ENCODE results near the gene TEN1.

TEN1 gene

DNA sequence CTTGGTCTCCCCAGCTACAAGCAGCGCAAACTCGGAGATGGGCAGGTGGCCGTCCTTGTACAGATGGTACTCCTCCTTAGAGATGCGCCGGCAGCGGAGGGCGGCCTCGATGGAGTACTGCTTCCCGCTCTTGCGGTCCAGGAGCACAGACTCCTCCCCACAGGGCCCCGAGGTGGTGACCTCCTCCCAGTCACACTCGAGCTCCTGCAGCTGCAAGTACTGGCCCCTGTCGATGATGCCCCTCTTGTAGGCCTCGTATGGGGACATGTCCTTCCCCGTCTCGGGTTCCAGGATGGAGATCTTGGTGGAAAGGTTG, 28.8 kb downstream of the TEN1 start:
- DNase-seq: no peak

DNA sequence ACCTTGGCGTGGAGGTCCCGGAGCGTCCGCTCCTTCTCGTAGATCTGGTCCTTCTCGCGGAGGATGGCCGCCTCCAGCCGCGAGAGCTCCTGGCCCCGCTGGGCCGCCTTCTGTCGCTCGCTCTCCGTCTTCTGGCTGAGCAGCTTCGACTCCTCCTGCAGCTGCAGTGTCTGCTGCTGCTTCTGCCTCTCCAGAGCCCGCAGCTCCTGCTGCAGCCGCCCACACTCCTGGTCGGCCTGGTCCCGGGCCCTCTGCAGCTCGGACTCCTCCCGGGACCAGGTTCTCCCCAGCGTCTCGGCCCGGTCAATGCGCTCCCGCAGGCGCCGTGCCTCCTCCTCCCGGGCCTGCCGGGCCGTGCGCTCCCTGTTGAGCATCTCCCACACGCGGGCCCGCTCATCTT, 29.2 kb downstream of the TEN1 start:
- no peak for DNase-seq

DNA sequence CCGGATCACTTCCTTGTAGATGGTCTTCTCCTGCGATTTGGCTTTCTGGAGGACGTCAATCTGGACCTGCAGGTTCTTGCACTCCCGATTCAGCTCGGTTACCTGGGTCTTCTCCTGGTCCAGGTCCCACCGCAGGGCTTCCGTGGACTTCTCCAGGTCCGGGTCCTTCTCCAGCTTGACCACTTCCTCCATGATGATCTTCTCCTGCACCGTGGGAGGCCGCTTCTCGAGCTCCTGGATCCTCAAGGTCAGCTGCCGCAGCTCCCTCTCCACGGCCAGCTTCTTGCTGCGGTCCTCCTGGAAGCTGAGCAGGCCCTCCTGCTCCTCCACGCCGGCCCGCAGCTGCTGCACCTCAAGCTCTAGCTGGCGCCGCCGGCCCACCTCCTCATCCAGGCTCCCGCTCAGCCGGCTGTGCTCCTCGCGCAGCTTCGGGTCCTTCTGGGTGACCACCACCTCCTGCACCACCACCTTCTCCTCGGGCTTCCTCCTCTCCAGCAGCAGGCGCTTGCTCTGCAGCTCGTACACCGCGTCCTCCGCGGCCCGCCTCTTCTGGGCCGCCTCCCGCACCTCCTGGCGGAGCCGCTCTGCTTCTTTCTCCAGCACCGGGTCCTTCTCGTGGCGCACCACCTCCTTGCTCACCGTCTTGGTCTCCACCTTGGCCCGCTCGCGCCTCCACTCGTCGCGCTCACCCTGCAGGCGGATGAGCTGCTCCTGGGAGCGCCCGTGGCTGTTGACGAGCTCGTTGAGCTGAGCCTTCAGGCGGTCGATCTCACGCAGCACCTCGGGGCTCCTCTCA, 29.8 kb downstream of the TEN1 start:
- DNase-seq: no peak

DNA sequence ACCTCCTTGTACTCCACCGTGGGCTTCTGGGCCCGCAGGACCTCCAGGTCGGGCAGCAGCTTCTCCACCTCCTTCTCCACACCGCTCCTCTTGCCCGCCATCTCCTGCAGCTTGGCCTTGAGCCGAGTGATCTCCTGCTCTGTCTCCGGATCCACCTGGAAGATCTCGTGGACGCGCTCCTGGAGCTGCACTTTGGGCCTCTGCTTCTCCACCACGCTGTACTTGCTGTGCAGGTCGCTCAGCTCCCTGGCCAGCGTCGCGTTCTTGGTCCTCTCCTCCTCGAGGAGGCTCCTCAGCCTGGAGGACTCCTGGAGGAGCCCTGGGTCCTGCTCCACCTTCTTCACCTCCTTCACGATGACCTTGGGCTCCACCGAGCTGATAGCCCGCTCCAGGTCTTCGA, 30.4 kb downstream of the TEN1 start:
- DNase-seq: no peak

DNA sequence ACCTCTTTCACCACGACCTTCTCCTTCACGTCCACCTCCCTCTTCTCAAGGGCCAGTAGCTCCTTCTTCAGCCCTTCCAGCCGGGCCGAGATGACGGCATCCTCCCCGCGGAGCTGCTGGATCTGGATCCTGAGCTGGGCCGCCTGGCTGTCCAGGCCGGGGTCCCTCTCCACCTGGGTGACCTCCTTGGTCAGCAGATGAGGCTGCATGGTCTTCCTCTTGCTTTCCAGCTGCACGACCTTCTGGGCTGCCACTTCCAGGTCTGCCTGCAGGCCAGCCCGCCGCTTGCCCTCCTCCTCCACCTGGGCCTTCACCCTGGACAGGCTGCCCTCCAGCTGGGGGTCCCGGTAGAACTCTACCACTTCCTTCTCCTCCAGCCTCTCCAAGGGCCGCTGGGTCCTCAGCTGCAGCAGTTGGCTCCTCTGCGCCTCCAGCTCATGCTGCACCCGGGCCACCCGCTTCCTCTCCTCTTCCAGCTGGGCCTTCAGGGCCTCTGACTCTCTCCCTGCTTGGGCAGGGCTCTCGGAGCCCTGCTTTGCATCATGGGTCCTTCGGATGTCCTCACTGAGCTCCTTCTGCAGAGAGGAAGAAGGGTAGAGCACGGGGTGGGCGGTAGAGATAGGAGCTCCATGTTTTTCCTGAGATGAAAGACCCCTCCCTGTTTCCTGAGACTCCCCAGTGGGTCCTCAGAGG, 31.1 kb downstream of the TEN1 start:
- no peak for DNase-seq

DNA sequence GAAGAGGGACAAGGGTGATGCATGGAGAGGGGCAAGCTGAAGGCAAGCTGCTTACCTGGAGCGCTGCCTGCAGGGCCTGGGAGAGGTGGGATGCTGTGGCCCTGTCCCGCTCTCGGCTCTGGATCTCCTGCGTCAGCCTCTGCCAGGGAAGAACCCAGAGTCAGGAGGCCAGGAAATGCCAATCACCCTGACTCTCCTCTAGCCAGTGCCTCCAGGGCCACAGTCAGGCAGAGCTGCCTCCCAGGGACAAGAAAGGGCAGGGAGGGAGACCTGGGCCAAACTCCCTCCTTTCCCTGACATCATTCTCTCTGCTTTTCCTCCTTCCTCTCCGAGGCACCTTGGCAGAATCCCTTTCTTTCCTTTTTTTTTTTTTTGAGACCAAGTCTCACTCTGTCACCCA, 32.9 kb downstream of the TEN1 start:
- no peak for DNase-seq

DNA sequence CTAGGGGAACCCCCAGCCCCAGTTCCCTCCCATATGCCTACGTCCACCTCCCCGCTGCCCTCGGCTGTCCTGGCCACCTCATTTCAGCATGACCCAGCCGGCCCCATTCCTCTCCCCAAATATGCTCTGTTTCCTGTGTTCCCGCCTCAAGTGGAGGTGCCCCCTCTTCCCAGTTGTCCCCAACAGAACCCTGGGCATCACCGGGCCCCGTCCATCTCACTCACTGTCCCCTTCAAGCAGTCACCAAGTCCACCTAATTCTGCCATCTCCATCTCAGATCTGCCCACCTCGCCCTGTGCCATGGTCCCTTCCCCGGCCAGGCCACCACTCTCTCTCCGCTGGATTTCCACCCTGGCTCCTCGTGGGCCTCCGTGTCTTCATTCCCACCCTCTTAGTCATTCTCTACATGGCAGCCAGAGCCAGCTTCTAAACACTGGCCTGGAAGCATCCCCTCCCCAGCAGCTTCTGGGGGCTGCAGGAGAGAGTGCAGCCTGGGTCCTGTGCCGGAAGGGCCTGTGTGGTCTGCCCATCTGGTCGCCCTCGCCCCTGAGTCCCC, 34.4 kb downstream of the TEN1 start:
- no peak for DNase-seq

DNA sequence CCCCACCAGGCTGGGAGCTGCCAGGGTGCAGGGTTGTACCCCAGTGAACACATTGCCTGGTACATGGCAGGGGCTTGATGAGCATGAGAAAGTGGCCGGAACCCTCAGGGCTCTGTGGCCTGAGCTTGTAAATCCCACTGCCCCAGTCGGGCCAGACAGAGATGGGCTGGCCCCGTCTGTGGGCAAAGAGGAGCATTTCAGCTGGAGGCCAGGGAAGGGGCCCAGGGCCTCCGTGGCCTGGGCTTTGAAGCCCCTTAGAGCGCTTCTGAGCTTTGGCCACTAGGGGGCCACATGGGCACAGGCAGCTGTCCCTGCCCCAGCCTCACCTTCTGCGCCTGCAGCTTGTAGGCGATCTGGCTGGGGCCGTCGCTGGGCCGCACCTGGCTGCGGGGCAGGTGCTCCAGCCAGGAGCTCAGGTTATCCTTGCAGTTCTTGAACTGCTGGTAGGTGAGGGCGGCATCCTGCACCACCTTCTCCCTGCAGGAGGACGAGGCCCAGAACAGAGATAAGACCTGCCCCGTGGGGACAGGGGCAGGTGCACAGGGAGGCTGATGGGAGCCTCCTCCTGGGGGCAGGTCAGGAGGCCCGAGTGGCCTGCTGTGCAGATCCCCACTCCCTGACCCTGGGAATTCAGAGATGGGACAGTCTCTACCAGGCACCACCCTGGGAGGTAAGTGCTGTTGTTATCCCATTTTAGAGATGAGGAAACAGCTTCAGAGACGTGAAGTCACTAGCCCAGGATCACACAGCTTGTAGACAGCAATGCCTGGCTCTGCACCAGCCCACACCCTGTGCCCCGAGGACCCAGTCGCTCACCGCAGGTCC, 35.3 kb downstream of the TEN1 start:
- DNase-seq: peak; percentile 75

DNA sequence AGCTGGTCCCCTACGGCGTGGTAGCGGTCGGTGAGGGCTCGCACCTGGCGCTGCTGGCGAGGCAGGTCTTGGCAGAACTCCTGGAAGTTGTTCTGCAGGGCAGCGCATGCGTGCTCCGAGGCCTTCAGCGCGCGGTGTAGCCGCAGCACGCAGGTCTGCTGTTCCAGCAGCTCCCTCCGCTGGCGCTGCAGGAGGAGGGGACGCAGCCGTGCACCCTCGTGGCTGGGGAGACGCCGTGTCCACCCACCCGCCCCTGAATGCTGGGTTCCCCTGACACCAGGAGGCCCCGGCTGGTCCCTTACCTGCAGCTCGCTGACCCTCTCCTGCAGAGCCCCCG, 35.9 kb downstream of the TEN1 start:
- DNase-seq: no peak

DNA sequence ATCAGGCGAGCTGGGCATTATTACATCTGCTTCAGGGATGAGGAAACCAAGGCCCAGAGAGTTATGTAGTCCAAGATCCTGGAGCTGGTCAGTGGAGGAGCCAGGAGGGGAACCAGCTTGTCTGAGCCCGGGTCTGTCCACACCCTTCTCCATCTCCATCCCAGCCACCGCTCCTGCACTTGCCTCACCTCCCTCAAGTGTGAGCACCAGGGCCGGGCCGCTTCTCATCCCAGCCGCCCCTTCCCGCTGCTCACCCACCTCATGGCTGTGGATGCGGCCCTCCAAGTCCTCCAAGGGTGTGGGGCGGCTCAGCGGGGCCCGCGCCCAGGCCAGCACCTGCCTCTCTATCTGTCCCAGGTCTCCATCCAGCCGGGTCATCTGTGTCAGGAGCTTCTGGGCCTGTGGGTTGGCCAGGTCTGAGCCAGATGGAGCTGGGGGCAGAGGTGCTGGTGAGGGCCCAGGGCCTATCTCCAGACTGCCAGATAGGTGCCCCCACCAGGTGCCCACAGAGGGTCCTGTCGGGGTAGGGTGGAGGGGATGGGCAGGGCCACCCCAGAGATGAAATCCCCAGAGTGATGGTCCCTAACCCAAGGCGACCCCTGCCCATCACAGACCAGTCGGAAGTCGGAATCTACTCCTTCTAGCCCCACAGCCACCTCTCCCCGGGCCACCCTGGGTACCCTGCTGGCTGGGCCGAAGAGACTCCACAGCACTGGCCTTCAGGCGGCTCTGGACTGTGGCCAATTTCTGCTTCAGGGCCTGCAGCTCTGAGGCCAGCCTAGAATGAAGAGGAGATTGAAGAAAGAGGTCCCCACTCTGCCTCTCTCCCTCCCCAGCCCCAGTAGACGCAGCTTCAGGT, 38.7 kb downstream of the TEN1 start:
- DNase-seq: no peak

DNA sequence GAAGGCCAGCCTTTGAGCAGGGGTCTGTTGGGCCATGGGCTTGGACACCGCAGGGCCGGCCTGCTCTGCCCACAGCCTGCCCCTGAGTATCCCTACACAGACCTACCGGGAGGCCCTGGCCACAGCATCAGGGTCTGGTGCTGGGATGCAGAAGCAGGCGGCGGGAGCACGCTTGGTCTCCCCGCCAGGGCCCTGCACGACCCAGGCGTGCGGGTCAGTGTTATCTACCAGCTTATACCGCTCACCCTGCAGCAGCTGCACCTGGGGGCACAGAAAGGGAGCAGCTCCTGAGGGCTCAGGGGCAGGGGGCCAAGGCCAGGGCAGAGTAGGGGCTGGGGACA, 39.3 kb downstream of the TEN1 start:
- DNase-seq: no peak

DNA sequence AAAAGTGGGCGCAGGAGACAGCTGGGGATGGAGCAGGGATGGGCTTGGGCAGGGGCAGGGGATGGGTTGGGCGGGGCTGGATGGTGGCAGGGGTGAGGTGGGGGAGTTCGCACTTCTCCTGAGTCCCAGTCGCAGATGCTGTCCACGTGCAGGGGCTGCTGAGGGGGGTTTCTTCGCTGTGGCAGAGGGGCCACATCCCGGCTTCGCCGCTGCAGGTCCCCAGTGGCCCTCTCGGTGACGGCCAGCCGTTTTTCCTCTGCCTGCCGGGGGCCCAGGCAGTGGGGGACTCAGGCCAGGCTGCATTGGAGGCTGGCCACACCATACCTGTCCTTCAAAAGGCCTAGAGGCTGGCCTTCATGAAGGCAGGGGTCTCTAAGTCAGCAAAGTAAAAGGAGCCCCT, 39.8 kb downstream of the TEN1 start:
- DNase-seq: no peak

DNA sequence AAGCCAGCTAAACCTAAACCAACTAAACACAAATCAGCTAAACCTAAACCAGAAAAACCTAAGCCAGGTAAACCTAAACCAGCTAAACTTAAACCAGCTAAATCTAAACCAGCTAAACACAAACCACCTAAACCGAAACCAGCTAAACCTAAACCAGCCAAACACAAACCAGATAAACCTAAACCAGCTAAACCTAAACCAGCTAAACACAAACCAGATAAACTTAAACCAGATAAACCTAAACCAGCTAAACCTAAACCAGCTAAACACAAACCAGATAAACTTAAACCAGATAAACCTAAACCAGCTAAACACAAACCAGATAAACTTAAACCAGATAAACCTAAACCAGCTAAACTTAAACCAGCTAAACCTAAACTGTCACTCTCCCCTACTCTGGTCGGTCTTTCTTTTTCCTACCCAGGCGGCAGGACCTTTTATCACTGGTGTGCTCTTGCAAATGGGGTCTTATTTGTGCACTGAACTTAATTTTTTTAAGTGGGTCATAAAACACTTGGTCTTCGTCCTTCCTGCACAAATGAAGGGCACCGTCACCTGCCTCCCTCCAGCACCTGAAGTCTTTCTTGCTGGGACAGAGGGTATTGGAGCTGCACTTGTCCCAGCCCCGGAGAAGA, 40.9 kb downstream of the TEN1 start:
- no peak for DNase-seq

DNA sequence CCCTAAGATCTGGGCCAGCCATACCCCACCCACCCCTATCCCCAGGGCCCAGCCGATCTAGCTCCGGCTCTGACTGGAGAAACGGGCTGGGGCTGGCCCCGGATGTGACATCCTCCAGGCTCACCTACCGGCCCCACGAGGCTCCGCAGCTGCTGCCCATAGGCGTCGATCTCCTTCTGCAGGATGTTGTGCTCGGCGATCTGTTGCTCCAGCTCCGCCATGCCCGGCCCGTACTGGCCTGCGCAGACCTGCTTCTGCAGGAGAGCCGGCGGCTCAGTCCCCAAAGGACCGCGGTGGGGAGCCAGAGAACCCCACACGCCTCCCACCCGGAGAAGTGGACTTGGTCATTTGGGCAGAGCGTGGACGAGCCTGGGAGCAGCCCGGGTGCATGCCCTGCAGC, 43.2 kb downstream of the TEN1 start:
- DNase-seq: no peak

DNA sequence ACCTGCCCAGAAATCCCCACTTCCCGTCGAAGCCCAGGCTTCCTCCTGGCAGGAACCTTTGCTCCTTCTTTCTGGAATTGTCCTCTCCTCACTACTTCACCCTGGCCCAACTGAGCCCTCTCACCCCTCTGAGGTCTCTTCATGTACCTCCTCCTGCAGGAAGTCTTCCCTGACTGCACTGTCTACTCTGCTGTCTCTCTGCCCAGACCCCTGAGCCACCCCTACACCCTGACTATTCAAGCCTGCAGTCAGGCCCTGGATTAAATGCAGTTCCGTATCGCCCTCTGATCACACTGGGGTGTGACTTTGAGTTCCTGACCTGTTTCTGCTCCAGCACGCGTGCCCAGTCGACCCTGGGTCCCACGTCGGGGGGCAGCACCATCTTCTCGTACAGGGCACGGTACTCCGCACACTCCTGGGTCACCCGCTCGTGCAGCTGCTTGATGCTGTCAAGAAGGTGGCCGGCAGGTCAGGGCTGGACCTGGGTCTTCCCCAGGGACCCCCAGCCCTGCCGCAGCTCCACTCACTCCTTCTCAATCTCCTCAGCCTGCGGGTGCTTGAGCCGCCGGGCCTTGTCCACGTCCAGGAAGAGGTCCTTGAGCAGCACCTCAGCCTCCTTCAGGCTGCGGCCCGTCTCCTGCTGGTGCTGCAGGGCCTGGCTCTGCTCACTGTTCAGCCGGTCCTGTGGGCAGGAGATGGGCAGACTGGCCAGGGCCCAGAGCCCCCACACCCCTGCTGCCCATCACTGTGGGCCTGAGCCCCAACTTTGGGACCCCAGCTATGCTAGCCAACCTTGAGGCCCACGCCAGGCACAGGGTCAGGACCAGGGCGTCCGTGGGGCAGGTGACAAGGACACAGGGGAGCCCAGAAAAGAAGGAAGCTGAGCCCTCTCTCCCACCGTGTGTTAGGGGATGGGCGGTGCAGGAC, 44.2 kb downstream of the TEN1 start:
- no peak for DNase-seq

DNA sequence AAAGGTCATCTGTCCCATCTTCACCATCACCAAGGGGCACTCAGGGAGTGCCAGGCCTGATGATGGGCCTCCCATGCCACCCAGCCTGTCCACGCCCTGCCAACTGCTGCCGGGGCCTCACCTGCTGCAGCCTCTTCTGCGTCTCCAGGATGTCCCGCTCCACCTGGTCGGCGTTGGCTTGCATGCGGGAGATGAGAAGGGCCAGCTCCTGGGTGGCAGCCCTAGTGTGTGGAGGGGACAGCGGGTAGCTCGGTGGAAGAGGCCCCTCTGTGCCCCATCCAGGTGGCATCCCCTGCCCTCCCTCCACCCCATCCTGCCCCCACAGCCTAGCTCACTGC, 44.8 kb downstream of the TEN1 start:
- DNase-seq: no peak

DNA sequence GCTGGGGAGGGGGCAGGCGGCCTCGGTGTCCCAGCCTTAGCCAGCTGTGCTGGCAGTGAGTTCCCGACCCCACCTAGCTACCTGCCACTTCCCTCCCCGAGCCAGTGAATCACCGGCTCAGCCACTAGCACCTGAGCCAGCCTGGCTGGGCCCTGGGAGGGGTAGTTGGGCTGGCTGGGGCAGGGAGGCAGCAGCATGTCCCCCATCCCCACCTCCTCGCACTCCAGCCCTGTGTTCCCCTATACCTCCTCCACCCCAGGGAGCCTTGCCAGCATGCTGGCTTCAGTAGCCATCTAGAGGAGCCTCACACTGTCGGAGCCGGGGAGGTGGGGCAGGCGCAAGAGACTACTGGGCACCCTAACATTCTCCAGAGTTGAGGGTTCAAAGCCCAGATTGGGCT, 45.3 kb downstream of the TEN1 start:
- DNase-seq: no peak

DNA sequence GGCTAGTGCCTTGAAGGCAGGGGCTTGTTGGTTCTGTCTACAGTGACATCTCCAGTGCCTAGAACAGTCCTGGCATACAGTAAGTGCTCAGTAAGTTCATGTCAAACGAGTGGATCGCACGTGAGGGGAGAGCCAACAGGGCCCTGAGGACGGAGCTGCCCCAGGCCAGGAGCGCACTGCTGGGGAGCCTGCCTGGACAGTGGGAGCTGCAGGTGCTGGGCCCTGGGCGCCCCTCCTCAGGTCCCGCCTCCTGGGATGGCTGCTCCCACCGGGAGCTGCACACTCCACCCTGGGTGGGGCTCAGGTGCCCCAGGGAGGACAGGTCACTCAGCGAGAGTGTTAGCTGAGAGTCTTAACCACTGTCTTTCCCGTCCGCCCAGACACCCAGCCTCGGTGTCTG, 46.3 kb downstream of the TEN1 start:
- no peak for DNase-seq

DNA sequence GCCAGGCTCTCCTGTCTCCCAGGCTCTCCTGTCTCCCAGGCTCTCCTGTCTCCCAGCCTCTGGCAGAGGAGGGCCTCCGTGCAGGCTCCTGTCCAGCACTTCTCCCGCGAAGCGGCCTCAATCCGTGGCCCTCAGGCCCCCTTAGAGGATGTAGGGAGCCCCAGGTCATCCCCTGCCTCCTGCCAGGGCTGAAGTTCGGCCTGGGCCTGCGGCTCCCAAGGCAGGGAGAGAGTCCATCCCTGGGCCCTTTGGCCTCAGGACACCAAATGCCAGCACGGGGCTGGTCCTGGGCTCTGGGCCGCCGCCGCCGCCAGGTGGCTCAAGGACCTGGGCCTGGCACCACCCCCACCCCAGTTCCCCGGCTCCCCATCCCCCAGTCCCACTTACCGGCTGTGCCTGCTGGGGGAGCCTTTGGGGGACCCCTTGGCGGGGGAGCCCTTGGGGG, 47.7 kb downstream of the TEN1 start:
- DNase-seq: no peak

DNA sequence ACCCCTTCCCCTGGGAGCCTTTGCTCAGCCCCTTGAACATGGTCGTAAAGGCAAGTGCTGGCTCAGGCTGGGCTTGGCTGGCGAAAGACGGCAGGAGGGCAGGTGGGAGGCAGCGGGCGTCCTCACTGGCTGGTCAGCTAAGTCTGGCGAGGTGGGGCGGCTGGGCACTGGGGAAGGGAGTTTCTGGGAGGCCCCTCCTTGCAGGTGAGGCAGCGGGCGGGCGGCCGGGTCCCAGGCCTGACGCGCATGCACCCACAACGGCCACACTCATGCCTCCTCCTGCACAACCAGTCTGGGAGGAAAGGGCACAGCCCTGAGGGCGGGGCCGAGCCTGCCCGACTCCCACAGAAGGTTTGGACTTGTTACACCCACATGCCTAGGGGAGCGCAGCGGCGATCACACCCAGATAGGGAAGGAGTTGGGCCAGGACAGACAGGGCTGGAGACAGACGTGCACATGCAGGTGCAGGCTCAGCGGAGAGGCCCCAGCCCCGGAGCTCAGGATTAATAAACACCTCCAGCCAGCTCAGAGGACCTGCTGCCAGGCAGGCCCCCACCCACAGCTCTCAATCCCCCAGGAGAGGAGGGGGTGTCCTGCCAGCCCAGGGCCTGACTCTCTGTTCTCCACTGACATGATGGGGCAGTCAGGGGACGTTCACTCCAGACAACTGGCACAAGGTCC, 48.3 kb downstream of the TEN1 start, which contains the start of gene EVPL:
TSS of gene EVPL (minus strand) at position 148 of the 681 bp plus-strand sequence. CDS start at position 40, 108 bp downstream.
- no peak for DNase-seq
